K562 (cell line): ENCODE results near the gene MGAT5.

Experiments
- CBX1 ChIP-seq: sonication (generic); IDR thresholded peaks from 2 replicates; pipeline ENCODE4 v1.6.1; 2016; ENCODE audit warnings: antibody characterized with exemption, low read depth, mild to moderate bottlenecking
- CTCF ChIP-seq, 3 experiments: IDR thresholded peaks in 2 of 3; conservative IDR thresholded peaks in 1 of 3; 2 replicates each; pipeline ENCODE4 v1.5.1; 2011 to 2012; ENCODE audit warnings: low read length in 3 of 3, mild to moderate bottlenecking in 3 of 3, control low read depth in 2 of 3, improper control_type of control experiment in 1 of 3, inconsistent platforms in 1 of 3, low read depth in 1 of 3, mixed read lengths in 1 of 3, moderate library complexity in 1 of 3; ENCODE audit not compliant: insufficient read depth in 2 of 3
- EWSR1 ChIP-seq: fragments of 450-650 bp; IDR thresholded peaks from 2 replicates; pipeline ENCODE4 v1.6.1; 2018; ENCODE audit warnings: borderline replicate concordance, mild to moderate bottlenecking, low read depth, moderate library complexity; ENCODE audit not compliant: partially characterized antibody
- GABPB1 ChIP-seq: sonication (generic); formaldehyde crosslinking; IDR thresholded peaks from 2 replicates; pipeline ENCODE4 v1.8.0; 2022; ENCODE audit warnings: mild to moderate bottlenecking, missing genetic modification reagents
- NFXL1 ChIP-seq: fragments of 450-650 bp; formaldehyde crosslinking; IDR thresholded peaks from 2 replicates; pipeline ENCODE4 v1.4.0; 2021; ENCODE audit warnings: mild to moderate bottlenecking
- NR2C2 ChIP-seq, 2 experiments: fragments of 200-800 bp in 1 of 2; sonication (Bioruptor generic) in 1 of 2; sonication (generic) in 1 of 2; formaldehyde crosslinking in 1 of 2; IDR thresholded peaks; 2 replicates each; pipeline versions ENCODE4 v1.6.1 to v1.8.0; 2016 to 2022; ENCODE audit warnings: mild to moderate bottlenecking in 1 of 2, missing compliant biosample characterization in 1 of 2, missing genetic modification characterization in 1 of 2, missing genetic modification reagents in 1 of 2
- NRF1 ChIP-seq, 2 experiments: fragments of 450-650 bp; IDR thresholded peaks in 1 of 2; conservative IDR thresholded peaks in 1 of 2; 2 replicates each; pipeline ENCODE4 v1.6.1; 2014; ENCODE audit warnings: mild to moderate bottlenecking in 2 of 2
- POLR2AphosphoS5 ChIP-seq: IDR thresholded peaks from 2 replicates; pipeline ENCODE4 v1.6.1; 2011; ENCODE audit warnings: mild to moderate bottlenecking, low read depth, low read length, moderate library complexity; ENCODE audit not compliant: control insufficient read depth, insufficient read depth
- SIN3A ChIP-seq, 2 experiments: fragments of 150-350 bp in 1 of 2; IDR thresholded peaks; 2 replicates each; pipeline ENCODE4 v1.6.1; 2011 to 2016; ENCODE audit warnings: borderline replicate concordance in 2 of 2, low read depth in 2 of 2, low read length in 2 of 2, mild to moderate bottlenecking in 2 of 2, moderate library complexity in 2 of 2; ENCODE audit not compliant: control insufficient read depth in 1 of 2
- ZKSCAN1 ChIP-seq: fragments of 150-350 bp; IDR thresholded peaks from 2 replicates; pipeline ENCODE4 v1.6.1; 2016; ENCODE audit warnings: low read depth, low read length
- ZNF263 ChIP-seq: sonication (generic); formaldehyde crosslinking; IDR thresholded peaks from 2 replicates; pipeline ENCODE4 v1.8.0; 2022; ENCODE audit warnings: mild to moderate bottlenecking, missing genetic modification reagents, borderline replicate concordance
- ZNF384 ChIP-seq: IDR thresholded peaks from 2 replicates; pipeline ENCODE4 v1.6.1; 2012; ENCODE audit warnings: low read depth, low read length, improper control_type of control experiment

GRCh38 chr2:134217351-134217750, 36.5 kb upstream of the MGAT5 start:
- TF ChIP-seq ZKSCAN1 (no peak), EWSR1 (no peak), NFXL1 (no peak), NR2C2 (CRISPR knock-in tag; IDR thresholded peaks at IDR 0.05) (no peak), NR2C2 (tag; IDR thresholded peaks at IDR 0.05) (no peak), GABPB1 (CRISPR knock-in tag) (no peak), POLR2AphosphoS5 (no peak), SIN3A (IDR thresholded peaks at IDR 0.05; ENCODE audit: borderline replicate concordance in 2 of 2, control insufficient read depth in 1 of 2, low read depth in 2 of 2, low read length in 2 of 2) (no peak), CBX1 (no peak), ZNF384 (no peak), ZNF263 (CRISPR knock-in tag) (no peak), CTCF (IDR thresholded peaks at IDR 0.05 in 2 of 3, conservative IDR thresholded peaks at IDR 0.05 in 1 of 3; ENCODE audit: insufficient read depth in 2 of 3, low read depth in 1 of 3, low read length in 3 of 3) (no peak), NRF1 (conservative IDR thresholded peaks at IDR 0.05 in 1 of 2, IDR thresholded peaks at IDR 0.05 in 1 of 2) (no peak)
